Omental fat pad (tissue), 4 donors: Measurements from ENCODE around the gene EID2. TPM values are rescaled to one million over a fixed set of nuclear protein-coding genes. Genes with fewer than 3 reads are reported as not detected.

Experiments used
- ATAC-seq: fragments of 150-250 bp; one replicate; pipeline ENCODE4 v1.9.1; 2016; ENCODE audit warnings: mild to moderate bottlenecking, moderate library complexity; ENCODE audit not compliant: low FRiP score
- DNase-seq: peaks from one replicate; pipeline ENCODE4 v3.0.0-alpha.2; 2019; ENCODE audit warnings: low spot score
- CTCF ChIP-seq, 3 donors: fragments of 450-650 bp; IDR thresholded peaks; one replicate each; pipeline ENCODE4 v1.5.1; 2016 to 2017; ENCODE audit warnings: antibody characterized with exemption in 3 of 3, mild to moderate bottlenecking in 3 of 3, moderate library complexity in 2 of 3
- small RNA-seq: library from RNA; depleted of rRNA; stranded (forward); fragments of <200 nt; gene quantifications from one replicate; pipeline ENCODE3, GENCODE V24; 2016
- total RNA-seq, 4 donors: library from RNA; depleted of rRNA; stranded (reverse); fragments of >200 nt; gene quantifications; one replicate each; pipeline ENCODE4 v1.1.0, GENCODE V29; 2016

Gene EID2
- total RNA-seq, 4 donors from 2014 or later = 6.2 to 13.6 (median 9.6) TPM

GRCh38 chr19:39492225-39492624, 47.7 kb downstream of the EID2 start:
- ATAC-seq (no peak), DNase-seq (no peak)
- TF ChIP-seq CTCF (IDR thresholded peaks at IDR 0.05) = no peak

- TF ChIP-seq CTCF (IDR thresholded peaks at IDR 0.05) = no peak
- ATAC-seq = no peak
- no peak for DNase-seq
These were observed 50.2 kb downstream of the EID2 start for GRCh38 chr19:39489756-39490155.

Small RNAs within 50 kb of the gene (small RNA-seq; reads per million reads assigned to genes)
- gene RPS29P24 = not detected

Other genes starting within 250 kb of the EID2 start
- gene IFNL1, start 243.8 kb downstream of the EID2 start, total RNA-seq = not detected
- 1 to 10 TPM in 2 of 4 donors, under 1 TPM in 2; 0.63 to 1.4 (median 1.0) TPM for gene LRFN1, start 219.3 kb downstream of the EID2 start, total RNA-seq
- 100 to 1,000 TPM in 1 of 4 donors, 10 to 100 TPM in 3; 31.8 to 126 (median 55.5) TPM for gene GMFG, start 204.1 kb downstream of the EID2 start, total RNA-seq
- gene SAMD4B, start 197.7 kb downstream of the EID2 start, total RNA-seq = 10 to 100 TPM; 55.9 to 87.7 (median 73.2) TPM
- 10 to 100 TPM; 29.2 to 60.3 (median 53.3) TPM for gene PAF1, start 149.1 kb downstream of the EID2 start, total RNA-seq
- gene MED29, start 148.8 kb downstream of the EID2 start, total RNA-seq = 10 to 100 TPM; 24.5 to 41.3 (median 32.5) TPM
- 100 to 1,000 TPM; 323 to 827 (median 509) TPM for gene ZFP36, start 133.3 kb downstream of the EID2 start, total RNA-seq
- gene PLEKHG2, start 127.5 kb downstream of the EID2 start, total RNA-seq = 10 to 100 TPM; 16.5 to 35.3 (median 21.4) TPM
- gene RPS16, start 104.2 kb downstream of the EID2 start, total RNA-seq = 1,000 to 10,000 TPM; 1,153 to 1,681 (median 1,338) TPM
- gene SUPT5H, start 94.6 kb downstream of the EID2 start, total RNA-seq = 100 to 1,000 TPM in 1 of 4 donors, 10 to 100 TPM in 3; 62.2 to 102 (median 73.3) TPM
- gene TIMM50, start 59.3 kb downstream of the EID2 start, total RNA-seq = 10 to 100 TPM; 36.4 to 65.7 (median 50.3) TPM
- under 1 TPM in 1 of 4 donors, not detected in 3; 0.24 TPM for gene DLL3, start 41.2 kb downstream of the EID2 start, total RNA-seq
- not detected for gene SELENOV, start 25.0 kb downstream of the EID2 start, total RNA-seq
- 1 to 10 TPM; 1.8 to 4.4 (median 2.3) TPM for gene EID2B, start 7.3 kb downstream of the EID2 start, total RNA-seq
- gene LGALS13, start 62.4 kb upstream of the EID2 start, total RNA-seq = not detected
- not detected for gene LGALS16, start 115.8 kb upstream of the EID2 start, total RNA-seq
- gene LGALS14, start 164.3 kb upstream of the EID2 start, total RNA-seq = not detected
- not detected for gene CLC, start 197.9 kb upstream of the EID2 start, total RNA-seq
- not detected for gene LEUTX, start 238.7 kb upstream of the EID2 start, total RNA-seq